Hematopoietic multipotent progenitor cell treated with erythropoietin and hydrocortisone succinate and interleukin-3 and kit ligand, for 15 days (in vitro differentiated cells): ENCODE measurements around the gene CEP89.
"Not testable (repeated sequence)": the region's sequence is repeated elsewhere in the genome, so short reads cannot be mapped to it uniquely, and the experiment has no call there.

Experiments
- DNase-seq: peaks from one replicate; pipeline ENCODE4 v3.0.0-alpha.2; 2015; ENCODE audit warnings: low spot score

CEP89 gene

DNA sequence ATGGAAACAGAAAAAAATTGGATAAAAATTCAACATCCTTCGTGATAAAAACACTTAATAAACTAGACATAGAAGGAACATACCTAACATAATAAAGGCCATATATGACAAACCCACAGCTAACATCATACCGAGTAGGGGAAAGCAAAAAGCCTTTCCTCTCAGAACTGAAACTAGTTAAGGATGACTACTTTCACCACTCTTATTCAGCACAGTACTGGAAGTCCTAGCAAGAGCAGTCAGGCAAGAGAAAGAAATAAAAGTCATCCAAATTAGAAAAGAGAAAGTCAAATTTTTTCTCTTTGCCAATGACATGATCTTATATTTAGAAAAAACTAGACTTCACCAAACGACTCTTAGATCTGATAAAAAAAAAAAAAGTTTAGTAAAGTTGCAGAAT, 76.4 kb downstream of the CEP89 start:
- DNase-seq = no peak

DNA sequence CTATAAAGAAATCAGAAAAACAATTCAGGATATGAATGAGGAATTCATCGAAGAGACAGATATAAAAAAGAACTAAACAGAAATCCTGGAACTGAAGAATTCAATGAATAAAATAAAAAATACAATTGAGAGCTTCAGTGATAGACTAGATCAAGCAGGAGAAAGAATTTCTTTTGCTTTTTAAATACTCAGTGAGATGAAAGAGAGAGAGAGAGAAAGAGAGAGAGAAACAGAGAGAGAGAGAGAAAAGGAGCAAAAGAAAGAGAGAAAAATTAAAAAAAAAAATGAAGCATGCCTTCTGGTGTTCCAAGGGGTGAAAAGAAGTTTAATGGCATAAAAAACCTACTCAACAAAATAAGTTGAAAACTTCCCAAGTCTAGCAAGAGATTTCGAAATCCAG, 80.1 kb downstream of the CEP89 start:
- no peak for DNase-seq

DNA sequence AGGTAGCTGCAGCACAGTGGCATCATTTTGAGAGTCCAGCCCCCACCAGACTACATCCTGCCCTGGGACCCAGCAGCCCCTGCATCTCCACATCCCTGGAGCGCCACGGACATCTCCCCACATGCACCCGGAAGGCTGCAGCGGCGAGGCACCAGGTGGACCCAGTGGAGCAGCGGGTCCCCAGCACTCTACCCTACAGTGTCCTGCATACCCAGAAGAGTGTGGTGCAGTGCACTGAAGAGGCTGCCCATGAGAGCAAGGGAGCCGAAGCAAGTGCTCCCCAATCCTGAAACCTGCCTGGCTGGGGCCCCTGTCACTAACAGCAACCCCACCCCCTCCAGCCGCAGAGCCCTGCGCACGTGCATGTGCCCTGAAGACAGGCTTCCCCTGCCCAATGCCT, 80.9 kb downstream of the CEP89 start:
- no peak for DNase-seq

DNA sequence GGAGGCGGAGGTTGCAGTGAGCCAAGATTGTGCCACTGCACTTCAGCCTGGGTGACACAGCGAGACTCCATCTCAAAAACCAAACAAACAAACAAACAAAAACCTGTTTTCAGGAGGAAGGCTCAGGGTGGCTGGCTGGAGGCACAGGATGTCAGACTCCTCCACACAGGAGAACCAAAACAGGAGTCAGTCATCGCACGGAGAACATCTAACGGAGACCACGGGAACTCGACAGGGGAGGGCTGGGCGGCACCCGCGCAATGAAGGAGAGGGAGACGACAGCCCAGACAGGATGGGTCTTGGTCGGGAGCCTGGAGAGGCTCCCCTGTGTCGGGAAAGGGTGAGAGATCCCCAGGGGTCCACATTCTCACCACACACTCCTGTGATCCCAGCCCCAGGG, 81.4 kb downstream of the CEP89 start:
- no peak for DNase-seq

DNA sequence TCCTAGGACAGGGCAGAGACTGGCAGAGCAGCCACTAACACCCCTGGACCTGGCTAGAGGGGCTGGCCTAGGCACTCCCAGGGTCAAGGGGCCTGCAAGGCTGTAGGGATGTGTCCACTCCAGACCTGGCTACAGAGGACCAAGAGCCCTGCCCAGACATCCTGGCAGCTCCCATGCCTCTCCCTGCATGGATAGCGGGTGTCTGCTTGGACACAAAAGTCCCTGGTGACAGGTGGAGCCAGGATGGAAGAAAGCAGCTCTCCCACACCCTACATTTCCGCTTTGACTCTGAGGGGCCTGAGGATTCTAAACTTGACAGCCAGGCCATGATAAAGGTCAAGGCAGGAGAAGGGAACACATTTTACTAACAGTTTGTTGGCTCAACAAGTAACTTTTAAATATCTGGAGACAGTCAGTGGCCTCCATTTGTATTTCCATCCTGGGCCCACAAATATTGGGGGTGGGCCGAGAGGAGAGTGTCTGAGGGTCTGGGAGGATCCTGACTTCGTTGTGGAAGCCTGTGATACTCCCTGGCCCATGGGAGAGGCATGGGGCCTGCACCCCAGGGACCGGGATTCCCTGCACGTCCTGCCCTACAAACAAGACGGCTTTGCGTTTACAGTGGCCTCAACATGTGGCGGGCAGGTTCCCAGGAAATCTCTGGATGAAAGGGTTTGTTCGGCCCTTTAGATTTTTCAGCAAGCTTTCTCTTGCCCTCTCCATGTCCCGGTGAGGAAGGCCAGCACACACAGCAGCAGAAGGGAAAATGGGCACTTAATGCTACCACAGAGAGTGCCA, 82.4 kb downstream of the CEP89 start:
- no peak for DNase-seq

DNA sequence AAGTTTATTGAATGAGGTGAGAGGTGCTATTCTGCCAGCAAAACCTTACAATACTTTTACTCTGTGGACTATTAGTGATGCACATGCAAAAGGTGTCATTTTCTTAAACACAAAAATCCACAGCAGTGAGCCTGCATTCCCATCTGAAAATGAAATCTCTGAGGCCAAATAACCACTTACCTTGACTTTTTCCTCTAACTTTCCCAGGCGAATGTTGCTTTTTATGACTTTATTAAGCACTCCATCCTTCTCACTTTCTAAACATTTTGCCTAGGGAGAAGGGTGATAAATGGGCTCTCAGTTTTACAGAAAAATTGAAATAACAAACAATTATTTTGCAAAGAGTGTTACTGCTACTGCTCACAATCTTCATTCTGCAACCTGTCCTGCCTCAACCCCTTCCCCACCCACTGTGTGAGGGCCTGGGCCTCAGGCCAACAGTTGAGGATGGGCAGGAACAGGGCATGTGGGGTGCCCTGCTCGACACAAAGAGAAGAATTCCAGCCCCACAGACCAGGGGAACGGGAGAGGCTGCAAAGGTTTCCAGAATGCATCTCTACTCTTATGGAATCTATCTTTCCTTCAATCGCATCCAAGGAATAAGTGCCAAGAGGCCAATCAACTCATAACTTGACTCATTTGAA, 84.1 kb downstream of the CEP89 start:
- DNase-seq = no peak

DNA sequence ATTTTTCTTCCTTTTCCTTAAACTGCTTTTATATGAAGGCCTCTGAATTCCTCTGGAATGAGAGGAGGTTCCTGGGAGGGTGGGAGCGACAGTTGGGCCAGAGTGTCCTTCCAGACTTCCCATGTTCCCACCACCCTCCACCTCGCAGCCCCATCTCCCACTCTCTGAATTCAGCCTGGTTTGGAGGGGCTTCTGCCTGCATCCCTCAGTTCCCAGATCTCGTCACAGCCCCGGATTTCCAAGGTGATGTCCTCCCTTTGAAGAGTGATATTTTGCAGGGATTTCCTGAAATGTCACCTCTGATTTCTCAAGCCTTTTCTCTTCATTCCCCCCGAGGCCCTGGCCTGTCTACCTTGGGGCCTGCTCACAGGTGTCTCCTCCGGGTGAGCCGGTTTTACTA, 85.5 kb downstream of the CEP89 start:
- DNase-seq = no peak

DNA sequence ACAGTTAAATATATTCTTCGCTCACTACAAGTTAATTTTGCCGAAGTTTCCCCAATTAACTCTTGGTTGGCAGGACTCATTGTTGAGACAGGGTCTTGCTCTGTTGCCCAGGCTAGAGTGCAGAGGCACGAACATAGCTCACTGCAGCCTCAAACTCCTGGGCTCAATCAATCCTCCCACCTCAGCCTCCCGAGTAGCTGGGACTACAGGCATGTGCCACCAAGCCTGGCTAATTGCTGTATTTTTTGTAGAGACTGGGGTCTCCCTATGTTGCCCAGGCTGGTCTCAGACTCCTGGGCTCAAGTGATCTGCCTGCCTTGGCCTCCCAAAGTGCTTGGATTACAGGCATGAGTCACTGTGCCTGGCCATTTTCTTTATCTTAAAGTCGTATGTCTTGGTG, 86.5 kb downstream of the CEP89 start:
- not testable (repeated sequence) for DNase-seq

DNA sequence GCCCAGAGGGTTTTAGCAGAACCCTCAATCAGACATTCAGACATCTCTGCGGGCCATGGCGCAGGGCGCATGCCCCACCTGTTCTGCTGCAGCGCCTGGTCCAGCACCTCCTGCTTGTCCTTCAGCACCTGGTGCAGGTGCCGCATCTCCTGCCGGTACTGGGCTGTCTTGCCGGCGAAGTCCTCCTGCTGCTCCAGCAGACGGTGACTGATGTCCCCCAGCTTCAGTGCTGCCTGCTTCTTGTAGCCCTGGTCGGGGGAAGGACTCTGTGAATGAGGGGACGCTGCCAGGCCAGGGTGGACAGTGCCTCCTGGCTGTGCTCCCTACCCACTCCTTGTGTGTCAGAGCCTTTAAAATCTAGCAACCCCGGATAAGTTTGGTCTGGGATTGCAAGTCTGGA, 90.0 kb downstream of the CEP89 start:
- DNase-seq = no peak

DNA sequence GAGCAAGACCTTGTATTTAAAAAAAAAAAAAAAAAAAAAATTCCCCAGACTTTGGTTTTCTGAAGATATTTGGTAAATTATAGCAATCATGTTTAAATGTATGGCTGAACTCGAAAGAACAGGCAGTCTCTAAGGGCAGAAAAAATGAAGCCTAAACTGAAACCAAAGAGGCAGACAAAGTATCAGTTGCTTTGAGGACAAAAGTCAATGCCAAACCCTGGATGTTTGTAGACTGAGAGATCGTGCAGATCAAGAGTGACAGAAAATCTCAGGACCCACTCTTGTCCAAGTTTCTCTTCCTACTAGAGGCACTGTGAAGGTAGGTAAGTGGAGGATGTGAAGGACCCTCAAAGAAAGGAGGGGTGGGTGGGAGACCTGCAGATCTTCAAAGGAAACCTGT, 91.1 kb downstream of the CEP89 start:
- DNase-seq = no peak

DNA sequence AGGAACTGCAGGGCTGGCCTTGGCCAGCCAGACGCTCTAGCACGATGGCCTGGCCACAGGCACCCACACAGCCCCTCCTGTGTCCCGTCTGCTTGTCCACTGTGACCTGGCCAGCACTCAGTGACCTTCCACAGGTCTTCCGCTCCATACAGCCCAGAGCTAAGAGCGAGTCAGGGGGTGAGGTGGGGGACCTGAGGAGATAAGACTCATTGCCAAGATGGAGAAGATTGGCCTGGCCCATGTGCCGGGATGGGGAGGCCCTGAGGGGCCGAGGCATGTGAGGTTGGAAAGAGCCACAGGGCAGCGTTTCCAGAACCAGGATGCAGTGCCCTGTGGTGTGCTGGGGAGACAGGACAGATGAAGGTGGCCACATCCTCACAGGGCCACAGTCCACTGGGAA, 92.0 kb downstream of the CEP89 start:
- no peak for DNase-seq

DNA sequence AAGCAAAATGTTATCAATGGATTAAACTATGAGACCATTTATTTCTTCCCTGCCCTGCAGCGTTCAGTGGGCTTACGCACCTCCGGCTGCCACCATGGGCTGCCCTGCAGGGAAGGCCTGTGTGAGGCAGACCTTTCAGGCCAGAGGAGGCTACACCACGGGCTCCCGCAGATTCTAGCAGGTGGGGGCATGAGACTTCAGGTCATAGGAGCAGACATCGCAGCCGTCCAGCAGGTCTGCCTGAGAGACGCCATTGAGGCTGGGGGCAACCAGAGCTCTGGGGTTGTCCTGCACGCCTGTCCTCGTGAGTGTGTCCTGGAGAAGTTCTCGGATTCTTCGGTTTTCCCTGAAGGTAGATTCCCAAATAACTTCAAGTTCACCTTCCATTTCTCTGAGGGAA, 92.8 kb downstream of the CEP89 start:
- DNase-seq = no peak

DNA sequence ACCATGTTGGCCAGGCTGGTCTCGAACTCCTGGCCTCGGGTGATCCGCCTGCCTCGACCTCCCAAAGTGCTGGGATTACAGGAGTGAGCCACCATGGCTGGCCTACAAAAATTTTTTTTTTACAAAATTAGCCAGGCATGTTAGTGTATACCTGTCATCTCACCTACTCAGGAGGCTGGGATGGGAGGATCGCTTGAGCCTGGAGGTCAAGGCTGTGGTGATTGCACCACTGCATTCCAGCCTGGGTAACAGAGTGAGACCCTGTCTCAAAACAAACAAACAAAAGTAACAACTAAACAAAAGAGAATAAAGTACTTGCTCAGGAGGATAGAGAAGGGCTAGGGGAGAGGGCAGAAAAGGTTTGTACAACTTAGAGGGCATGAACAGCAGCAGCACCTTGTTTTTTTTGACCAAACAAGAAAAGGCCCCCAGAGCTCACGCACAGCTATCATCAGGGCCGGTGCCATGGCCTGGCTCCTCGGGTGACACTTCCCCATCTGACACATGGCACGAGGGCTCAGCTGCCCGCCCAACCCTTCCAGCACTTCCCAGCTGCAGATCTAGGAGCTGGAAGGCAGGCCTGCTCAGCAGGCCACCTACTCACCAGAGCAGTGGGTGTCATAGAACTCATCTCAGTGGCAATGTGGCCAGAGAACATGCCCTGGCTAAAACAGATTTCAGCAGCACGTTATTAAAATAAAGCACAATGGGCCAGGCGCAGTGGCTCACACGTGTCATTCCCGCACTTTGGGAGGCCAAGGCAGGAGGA, 93.6 kb downstream of the CEP89 start:
- no peak for DNase-seq

DNA sequence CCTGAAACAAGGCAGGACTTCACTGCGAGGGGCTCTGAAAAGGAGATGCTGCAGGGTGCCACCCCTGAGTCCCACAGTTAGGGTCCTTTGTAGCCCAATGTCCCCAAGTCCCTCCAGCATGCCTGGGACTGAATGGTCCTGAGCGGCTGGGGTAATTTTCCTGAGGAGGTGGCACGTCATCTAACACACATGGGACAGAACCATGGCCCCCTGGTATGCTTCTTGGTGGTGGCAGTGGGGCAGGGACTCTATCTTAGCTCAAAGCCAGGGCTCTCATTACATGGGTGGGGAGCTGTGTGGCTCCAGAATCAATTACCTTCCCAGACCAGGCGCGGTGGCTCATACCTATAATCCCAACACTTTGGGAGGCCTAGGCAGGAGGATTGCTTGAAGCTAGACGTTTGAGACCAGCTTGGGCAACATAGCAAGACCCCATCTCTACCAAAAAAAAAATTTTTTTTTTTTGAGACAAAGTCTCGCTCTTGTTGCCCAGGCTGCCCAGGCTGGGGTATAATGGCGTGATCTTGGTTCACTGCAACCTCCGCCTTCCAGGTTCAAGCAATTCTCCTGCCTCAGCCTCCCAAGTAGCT, 94.3 kb downstream of the CEP89 start:
- no peak for DNase-seq

DNA sequence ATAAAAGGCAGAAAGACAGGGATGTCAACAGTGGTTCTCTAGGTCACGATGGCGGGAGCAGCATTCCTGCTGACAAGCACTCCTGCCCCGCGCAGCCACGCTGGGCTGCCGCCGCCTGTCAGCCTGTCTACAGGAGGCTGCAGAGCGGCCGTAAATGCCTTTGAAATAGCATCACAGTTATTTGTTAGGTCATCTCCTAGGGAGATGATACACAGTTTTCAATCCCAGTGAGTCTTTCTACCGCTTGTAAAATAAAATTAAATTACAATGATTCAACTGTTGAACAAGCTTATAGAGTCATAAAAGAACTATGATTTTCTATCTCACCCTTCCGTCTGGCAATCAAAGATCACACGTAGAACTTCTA, 94.9 kb downstream of the CEP89 start:
- no peak for DNase-seq

DNA sequence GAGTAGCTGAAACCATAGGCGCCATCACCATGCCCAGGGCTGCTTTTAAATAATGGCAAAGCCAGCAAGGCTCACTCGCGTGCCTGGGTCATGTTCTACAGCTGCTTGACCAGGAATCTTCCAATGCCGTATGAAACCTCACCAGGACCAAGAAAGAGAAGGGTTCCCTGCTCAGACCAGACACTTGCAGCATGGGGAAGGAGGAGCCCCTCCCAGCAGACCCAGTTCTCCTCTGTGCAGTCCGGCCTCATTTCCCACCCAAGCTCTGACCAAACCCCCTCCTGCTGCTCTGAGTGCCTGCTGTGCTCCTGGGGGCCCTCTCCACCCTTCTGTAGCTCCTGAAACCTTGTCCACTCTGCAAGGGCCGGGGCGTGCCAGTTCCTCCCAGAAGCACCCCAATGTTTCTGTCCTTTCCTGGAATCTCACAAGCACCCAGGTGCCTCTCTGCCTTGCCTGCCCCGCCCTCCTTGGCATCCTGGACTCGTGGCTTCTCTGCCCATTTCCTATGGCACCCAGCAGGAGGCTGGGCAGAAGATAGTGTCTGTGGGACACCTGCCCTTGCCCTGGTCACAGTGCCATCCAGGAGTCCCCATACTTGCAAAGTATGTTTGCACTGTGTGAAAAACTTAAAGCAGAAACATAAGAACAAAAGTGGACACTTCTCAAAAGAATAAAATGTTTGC, 95.4 kb downstream of the CEP89 start:
- DNase-seq = no peak

DNA sequence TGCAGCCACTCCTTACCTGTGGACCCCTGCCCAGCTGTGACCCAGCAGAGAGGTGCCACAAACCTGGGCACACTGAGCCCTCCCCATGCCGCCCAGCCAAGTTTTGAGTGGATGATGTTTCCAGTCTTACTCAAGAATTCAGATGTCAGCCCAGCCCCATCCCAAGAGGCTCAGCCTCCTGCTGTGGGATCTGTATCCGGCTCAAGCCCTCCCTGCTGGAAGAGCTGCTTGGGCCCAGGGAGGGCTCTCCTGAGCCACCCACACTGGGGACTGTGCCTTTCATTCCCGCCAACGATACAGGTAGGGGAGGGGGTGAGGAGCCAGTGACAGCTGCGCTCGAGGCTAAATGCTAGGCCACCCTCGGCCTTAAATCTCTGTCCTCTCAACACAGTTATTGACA, 96.3 kb downstream of the CEP89 start:
- no peak for DNase-seq

DNA sequence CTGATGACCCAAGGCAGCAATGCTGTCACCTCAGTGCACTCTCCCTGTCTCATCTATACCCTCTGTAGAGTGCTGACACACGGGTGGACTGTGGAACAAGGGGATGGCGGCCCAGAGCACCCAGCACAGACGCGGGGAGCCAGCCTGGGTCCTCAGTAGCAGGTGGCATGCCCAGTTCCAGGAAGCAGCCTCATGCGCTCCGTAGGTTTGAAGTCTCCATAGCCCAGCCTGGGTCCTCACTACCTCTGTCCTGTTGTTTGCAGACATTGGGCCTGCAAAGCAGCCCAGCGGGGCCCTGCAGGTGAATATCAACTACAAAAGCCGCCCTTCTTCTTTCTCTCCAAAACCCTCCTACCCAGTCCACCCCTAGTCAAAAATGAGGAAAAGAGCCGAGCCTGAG, 97.2 kb downstream of the CEP89 start:
- no peak for DNase-seq

DNA sequence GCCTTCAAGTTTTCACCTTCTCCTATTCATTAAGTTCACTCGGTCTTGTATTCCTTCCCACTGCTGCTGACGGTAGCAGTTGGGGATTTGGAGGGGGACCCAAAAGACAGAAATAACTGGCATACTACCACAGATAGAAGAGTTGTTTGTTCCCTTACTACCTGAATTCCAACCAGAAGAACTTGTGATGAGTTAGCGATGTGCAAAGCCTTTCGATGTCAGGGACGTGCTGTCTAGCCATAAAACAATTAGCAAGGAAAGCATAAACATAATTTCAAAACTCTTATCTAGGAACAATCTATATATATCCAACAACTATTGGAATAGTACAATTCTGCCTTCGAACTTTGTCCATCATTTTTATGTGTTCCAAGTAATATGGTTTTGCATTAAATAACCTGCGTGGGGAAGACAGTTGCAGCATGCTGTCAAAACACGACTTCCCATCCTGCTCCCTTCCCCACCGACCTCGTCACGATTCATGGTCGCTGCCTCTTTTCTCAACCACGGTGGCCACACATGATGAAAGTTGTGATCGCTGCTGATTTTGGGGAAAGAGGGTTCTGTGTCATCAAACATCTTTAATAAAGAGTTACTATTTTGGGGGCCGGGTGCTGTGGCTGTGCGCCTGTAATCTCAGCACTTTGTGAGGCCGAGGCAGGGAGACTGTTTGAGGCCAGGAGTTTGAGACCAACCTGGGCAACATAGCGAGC, 98.4 kb downstream of the CEP89 start:
- DNase-seq = no peak

DNA sequence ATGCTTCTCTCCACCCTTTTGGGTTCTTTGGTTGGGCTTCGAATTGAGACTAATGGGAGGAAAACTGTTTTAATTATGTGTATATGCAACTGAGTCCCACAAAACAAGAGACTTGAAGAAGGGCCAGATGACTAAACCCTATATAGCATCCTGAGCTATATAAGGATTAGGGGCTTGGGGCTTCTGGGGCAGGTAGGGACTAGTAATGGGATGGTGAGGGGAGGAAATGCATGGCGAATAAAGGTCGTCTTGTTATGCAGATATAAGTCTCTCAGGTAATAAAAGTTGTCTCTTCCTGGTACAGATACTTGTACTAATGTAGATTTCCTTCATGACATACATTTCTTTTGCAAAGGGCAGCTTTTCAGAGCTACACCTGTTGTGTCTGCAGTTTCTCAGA, 99.4 kb downstream of the CEP89 start:
- no peak for DNase-seq

DNA sequence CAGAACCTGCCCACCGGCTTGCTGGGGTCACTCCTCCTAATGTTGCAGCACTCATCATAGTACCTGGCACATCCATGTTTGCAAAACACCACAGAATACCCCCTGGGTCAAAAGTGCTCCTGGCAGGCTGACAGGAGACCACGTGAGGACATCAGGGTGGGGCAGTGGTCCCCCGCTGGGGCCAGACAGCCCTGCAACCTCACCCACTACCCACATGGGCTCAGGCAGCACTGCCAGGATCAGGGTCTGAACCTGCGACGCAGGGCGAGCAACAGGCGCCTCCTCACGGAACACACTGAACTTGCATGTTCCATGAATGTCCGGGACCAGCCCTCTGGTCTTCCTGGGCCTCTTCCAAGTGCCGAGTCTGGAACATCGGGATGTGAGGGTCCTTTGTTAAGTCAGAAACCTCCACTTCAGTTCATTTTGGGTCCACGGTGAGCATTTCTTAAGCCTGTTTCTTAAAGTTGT, 100.7 kb downstream of the CEP89 start:
- DNase-seq = no peak
